GM12875 (cell line): ENCODE measurements around the gene TMEM151B.
A peak's percentile ranks its signal among the peaks of the same experiment; 100 is the strongest.

Experiments
- H3K4me3 ChIP-seq: one replicate; pipeline ENCODE4 v1.5.1; 2011; ENCODE audit warnings: low read depth, low read length, control low read depth
- CTCF ChIP-seq: IDR thresholded peaks from 2 replicates; pipeline ENCODE4 v1.5.1; 2011; ENCODE audit warnings: low read depth, mild to moderate bottlenecking, control low read depth, inconsistent platforms, low read length, moderate library complexity, borderline replicate concordance; ENCODE audit not compliant: insufficient read depth

The TMEM151B gene

GRCh38 chr6:44224029-44224964 lies 46.0 kb upstream of the TMEM151B start:
- TF ChIP-seq CTCF = no peak
- H3K4me3 ChIP-seq = peak overlapping the region; percentile 50

- TF ChIP-seq CTCF = no peak
- peak overlapping the region; percentile 50 for H3K4me3 ChIP-seq
These were observed 45.3 kb upstream of the TMEM151B start for GRCh38 chr6:44224965-44225305.

GRCh38 chr6:44225579-44226325 lies 44.5 kb upstream of the TMEM151B start:
- H3K4me3 ChIP-seq = no peak overlapping the region
- TF ChIP-seq CTCF = no peak

GRCh38 chr6:44226368-44227147 lies 43.7 kb upstream of the TMEM151B start:
- no peak overlapping the region for H3K4me3 ChIP-seq
- TF ChIP-seq CTCF = no peak

GRCh38 chr6:44227148-44227793 lies 43.0 kb upstream of the TMEM151B start:
- H3K4me3 ChIP-seq = no peak overlapping the region
- TF ChIP-seq CTCF = no peak

GRCh38 chr6:44228031-44228430 lies 42.2 kb upstream of the TMEM151B start:
- H3K4me3 ChIP-seq = no peak overlapping the region

More at GRCh38 chr6:44228031-44228430, 42.2 kb upstream of the TMEM151B start:
- TF ChIP-seq CTCF = no peak
